Measurements from ENCODE around the gene MMD. TPM values are rescaled to one million over a fixed set of nuclear protein-coding genes. Genes with fewer than 3 reads are reported as not detected.
"Not testable (repeated sequence)": the region's sequence is repeated elsewhere in the genome, so short reads cannot be mapped to it uniquely, and the experiment has no call there.

The MMD gene
- total and polyA plus RNA-seq, 2 of the 13 experiments (the other 11 are each of a cell fraction or from before 2014, with no cell fraction given) = 121 to 225 TPM

DNA sequence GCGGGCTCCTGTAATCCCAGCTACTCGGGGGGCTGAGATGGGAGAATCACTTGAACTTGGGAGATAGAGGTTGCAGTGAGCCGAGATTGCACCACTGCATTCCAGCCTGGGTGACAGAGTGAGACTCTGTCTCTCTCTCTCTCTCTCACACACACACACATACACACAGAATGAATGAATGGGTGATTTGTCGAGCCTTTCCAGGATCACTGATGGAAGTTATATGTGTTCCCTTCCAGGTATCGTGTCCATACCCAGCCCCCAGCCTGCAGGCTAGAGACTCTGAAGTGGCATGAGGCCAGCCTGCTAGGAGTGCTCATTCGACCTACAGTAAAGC is 1.2 kb upstream of the MMD start (continued):
- TF ChIP-seq, protein P1, sequence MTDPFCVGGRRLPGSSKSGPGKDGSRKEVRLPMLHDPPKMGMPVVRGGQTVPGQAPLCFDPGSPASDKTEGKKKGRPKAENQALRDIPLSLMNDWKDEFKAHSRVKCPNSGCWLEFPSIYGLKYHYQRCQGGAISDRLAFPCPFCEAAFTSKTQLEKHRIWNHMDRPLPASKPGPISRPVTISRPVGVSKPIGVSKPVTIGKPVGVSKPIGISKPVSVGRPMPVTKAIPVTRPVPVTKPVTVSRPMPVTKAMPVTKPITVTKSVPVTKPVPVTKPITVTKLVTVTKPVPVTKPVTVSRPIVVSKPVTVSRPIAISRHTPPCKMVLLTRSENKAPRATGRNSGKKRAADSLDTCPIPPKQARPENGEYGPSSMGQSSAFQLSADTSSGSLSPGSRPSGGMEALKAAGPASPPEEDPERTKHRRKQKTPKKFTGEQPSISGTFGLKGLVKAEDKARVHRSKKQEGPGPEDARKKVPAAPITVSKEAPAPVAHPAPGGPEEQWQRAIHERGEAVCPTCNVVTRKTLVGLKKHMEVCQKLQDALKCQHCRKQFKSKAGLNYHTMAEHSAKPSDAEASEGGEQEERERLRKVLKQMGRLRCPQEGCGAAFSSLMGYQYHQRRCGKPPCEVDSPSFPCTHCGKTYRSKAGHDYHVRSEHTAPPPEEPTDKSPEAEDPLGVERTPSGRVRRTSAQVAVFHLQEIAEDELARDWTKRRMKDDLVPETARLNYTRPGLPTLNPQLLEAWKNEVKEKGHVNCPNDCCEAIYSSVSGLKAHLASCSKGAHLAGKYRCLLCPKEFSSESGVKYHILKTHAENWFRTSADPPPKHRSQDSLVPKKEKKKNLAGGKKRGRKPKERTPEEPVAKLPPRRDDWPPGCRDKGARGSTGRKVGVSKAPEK (CRISPR knock-in tag; IDR thresholded peaks at IDR 0.05; ENCODE audit: borderline replicate concordance) = peak; percentile 30; the same call in 1 of the 2 replicates
- peak; percentile 68; the same call in 1 of the 2 replicates for TF ChIP-seq SALL2 (CRISPR knock-in tag; IDR thresholded peaks at IDR 0.05)
- TF ChIP-seq GATAD2A (CRISPR knock-in tag; IDR thresholded peaks at IDR 0.05) = peak; percentile 76
- TF ChIP-seq FOSL2 (CRISPR knock-in tag; IDR thresholded peaks at IDR 0.05) = peak; percentile 63
- TF ChIP-seq EP300 (IDR thresholded peaks at IDR 0.05; ENCODE audit: low read depth in 2 of 2, low read length in 2 of 2); CREM (CRISPR knock-in tag; IDR thresholded peaks at IDR 0.05); SOX13 (IDR thresholded peaks at IDR 0.05): not testable (repeated sequence)
- peak; percentile 51; the same call in 1 of the 2 replicates for TF ChIP-seq EP300 (CRISPR knock-in tag; IDR thresholded peaks at IDR 0.05; ENCODE audit: borderline replicate concordance)
- TF ChIP-seq ZNF614 (CRISPR knock-in tag; IDR thresholded peaks at IDR 0.05; ENCODE audit: borderline replicate concordance) = peak; percentile 67; the same call in 1 of the 2 replicates
- 0 out of 2 replicates have a peak, but pooled peaks have one; percentile 53 for TF ChIP-seq ZSCAN31 (CRISPR knock-in tag; IDR thresholded peaks at IDR 0.05; ENCODE audit: low read depth)
- TF ChIP-seq CREM (IDR thresholded peaks at IDR 0.05) = peak; percentile 48; the same call in 1 of the 2 replicates
- TF ChIP-seq DMAP1 (CRISPR knock-in tag; IDR thresholded peaks at IDR 0.05) = 0 out of 2 replicates have a peak, but pooled peaks have one; percentile 38
- TF ChIP-seq EHMT2 (IDR thresholded peaks at IDR 0.05; ENCODE audit: borderline replicate concordance, low read depth, low read length) = 0 out of 2 replicates have a peak, but pooled peaks have one; percentile 31
- TF ChIP-seq HNF4A (CRISPR knock-in tag; IDR thresholded peaks at IDR 0.05) = 0 out of 2 replicates have a peak, but pooled peaks have one; percentile 31
- TF ChIP-seq ARHGAP35 (CRISPR knock-in tag; IDR thresholded peaks at IDR 0.05; ENCODE audit: borderline replicate concordance) = 0 out of 2 replicates have a peak, but pooled peaks have one; percentile 51
- peak; percentile 92 for TF ChIP-seq ZNF24 (IDR thresholded peaks at IDR 0.05)
- TF ChIP-seq, protein P2, sequence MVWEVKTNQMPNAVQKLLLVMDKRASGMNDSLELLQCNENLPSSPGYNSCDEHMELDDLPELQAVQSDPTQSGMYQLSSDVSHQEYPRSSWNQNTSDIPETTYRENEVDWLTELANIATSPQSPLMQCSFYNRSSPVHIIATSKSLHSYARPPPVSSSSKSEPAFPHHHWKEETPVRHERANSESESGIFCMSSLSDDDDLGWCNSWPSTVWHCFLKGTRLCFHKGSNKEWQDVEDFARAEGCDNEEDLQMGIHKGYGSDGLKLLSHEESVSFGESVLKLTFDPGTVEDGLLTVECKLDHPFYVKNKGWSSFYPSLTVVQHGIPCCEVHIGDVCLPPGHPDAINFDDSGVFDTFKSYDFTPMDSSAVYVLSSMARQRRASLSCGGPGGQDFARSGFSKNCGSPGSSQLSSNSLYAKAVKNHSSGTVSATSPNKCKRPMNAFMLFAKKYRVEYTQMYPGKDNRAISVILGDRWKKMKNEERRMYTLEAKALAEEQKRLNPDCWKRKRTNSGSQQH (CRISPR knock-in tag; IDR thresholded peaks at IDR 0.05; ENCODE audit: low read depth) = peak; percentile 91
- TF ChIP-seq ZNF674 (CRISPR knock-in tag; IDR thresholded peaks at IDR 0.05; ENCODE audit: low read depth) = 0 out of 2 replicates have a peak, but pooled peaks have one; percentile 44
- TF ChIP-seq, protein P3, sequence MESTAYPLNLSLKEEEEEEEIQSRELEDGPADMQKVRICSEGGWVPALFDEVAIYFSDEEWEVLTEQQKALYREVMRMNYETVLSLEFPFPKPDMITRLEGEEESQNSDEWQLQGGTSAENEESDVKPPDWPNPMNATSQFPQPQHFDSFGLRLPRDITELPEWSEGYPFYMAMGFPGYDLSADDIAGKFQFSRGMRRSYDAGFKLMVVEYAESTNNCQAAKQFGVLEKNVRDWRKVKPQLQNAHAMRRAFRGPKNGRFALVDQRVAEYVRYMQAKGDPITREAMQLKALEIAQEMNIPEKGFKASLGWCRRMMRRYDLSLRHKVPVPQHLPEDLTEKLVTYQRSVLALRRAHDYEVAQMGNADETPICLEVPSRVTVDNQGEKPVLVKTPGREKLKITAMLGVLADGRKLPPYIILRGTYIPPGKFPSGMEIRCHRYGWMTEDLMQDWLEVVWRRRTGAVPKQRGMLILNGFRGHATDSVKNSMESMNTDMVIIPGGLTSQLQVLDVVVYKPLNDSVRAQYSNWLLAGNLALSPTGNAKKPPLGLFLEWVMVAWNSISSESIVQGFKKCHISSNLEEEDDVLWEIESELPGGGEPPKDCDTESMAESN (CRISPR knock-in tag; conservative IDR thresholded peaks at IDR 0.05) = peak; percentile 47; the same call in 1 of the 2 replicates
- peak; percentile 62; the same call in 1 of the 2 replicates for TF ChIP-seq FOXA3 (CRISPR knock-in tag; IDR thresholded peaks at IDR 0.05)
- TF ChIP-seq ZNF354B (CRISPR knock-in tag; IDR thresholded peaks at IDR 0.05) = 0 out of 2 replicates have a peak, but pooled peaks have one; percentile 50
- peak in 1 of 2 experiments; percentile 66; a peak in 2 of 4 replicates for TF ChIP-seq SOX13 (CRISPR knock-in tag; conservative IDR thresholded peaks at IDR 0.05 in 1 of 2, IDR thresholded peaks at IDR 0.05 in 1 of 2)
